Uterus (tissue), 4 donors: Measurements from ENCODE around the gene CDH13. TPM values are rescaled to one million over a fixed set of nuclear protein-coding genes. Genes with fewer than 3 reads are reported as not detected.

ENCODE experiments used
- DNase-seq, 2 donors: peaks; one replicate each; pipeline ENCODE4 v3.0.0-alpha.2; 2019 to 2020
- H3K27ac ChIP-seq, 2 donors: fragments of 200-600 bp; sonication (generic); 1 replicate in 1 of 2; 2 replicates in 1 of 2; pipeline ENCODE4 v1.5.1; 2016 to 2018
- H3K27me3 ChIP-seq, 2 donors: fragments of 200-600 bp; sonication (generic); one replicate each; pipeline ENCODE4 v1.5.1; 2018 to 2019; ENCODE audit warnings: control low read depth in 1 of 2
- H3K36me3 ChIP-seq, 2 donors: fragments of 200-600 bp; sonication (generic); one replicate each; pipeline ENCODE4 v1.5.1; 2019; ENCODE audit warnings: control low read depth in 1 of 2
- H3K4me1 ChIP-seq, 2 donors: fragments of 200-600 bp; sonication (generic); one replicate each; pipeline ENCODE4 v1.5.1; 2018 to 2019; ENCODE audit warnings: control low read depth in 1 of 2
- H3K4me3 ChIP-seq, 2 donors: fragments of 200-600 bp; sonication (generic); 1 replicate in 1 of 2; 2 replicates in 1 of 2; pipeline ENCODE4 v1.5.1; 2018 to 2019; ENCODE audit warnings: mild to moderate bottlenecking in 1 of 2
- H3K9me3 ChIP-seq, 2 donors: fragments of 200-600 bp; sonication (generic); one replicate each; pipeline ENCODE4 v1.5.1; 2019; ENCODE audit warnings: control low read depth in 1 of 2
- POLR2A ChIP-seq, 2 donors: fragments of 450-650 bp; IDR thresholded peaks; one replicate each; pipeline ENCODE4 v1.6.1; 2016; ENCODE audit warnings: antibody characterized with exemption in 2 of 2, mild to moderate bottlenecking in 1 of 2, moderate library complexity in 1 of 2
- intact Hi-C: fragments of 100-400 bp; cut with DNase I; formaldehyde crosslinking; loops from one replicate; pipeline ENCODE4 v1.15.1; 2023; ENCODE audit warnings: low total_unique reads
- total RNA-seq, 4 donors: library from RNA; depleted of rRNA in 3 of 4; stranded (reverse); fragments of >200 nt in 3 of 4; gene quantifications; one replicate each; pipeline versions ENCODE4 v1.1.0 to v1.2.4, GENCODE V29; 2014 to 2023
- TF ChIP-seq, protein P1 (sequence below), 4 experiments: fragments of 200-600 bp in 2 of 4; fragments of 450-650 bp in 2 of 4; sonication (generic) in 2 of 4; IDR thresholded peaks; one replicate each; pipeline ENCODE4 v1.5.1; 2016 to 2019; ENCODE audit warnings: antibody characterized with exemption in 4 of 4, mild to moderate bottlenecking in 2 of 4, moderate library complexity in 1 of 4
- donor health status: DM: yes; HTN: yes; CAD: no.

CDH13 gene
- total RNA-seq, 4 donors from 2014 or later: 49.1 to 99.4 (median 82.7) TPM

GRCh38 chr16:83068686-83069085 is 441.9 kb downstream of the CDH13 start:
- Histone ChIP-seq H3K4me3 (no peak overlapping the region), H3K9me3 (no peaks in the 10 kb centered on the region), H3K4me1 (peaks cover 0 to 9% of the 10 kb centered on the region in 2 donors), H3K27ac (no peak overlapping the region), H3K36me3 (no peaks in the 10 kb centered on the region), H3K27me3 (no peaks in the 10 kb centered on the region)
- DNase-seq: no peak
- TF ChIP-seq, protein P1, sequence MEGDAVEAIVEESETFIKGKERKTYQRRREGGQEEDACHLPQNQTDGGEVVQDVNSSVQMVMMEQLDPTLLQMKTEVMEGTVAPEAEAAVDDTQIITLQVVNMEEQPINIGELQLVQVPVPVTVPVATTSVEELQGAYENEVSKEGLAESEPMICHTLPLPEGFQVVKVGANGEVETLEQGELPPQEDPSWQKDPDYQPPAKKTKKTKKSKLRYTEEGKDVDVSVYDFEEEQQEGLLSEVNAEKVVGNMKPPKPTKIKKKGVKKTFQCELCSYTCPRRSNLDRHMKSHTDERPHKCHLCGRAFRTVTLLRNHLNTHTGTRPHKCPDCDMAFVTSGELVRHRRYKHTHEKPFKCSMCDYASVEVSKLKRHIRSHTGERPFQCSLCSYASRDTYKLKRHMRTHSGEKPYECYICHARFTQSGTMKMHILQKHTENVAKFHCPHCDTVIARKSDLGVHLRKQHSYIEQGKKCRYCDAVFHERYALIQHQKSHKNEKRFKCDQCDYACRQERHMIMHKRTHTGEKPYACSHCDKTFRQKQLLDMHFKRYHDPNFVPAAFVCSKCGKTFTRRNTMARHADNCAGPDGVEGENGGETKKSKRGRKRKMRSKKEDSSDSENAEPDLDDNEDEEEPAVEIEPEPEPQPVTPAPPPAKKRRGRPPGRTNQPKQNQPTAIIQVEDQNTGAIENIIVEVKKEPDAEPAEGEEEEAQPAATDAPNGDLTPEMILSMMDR (IDR thresholded peaks at IDR 0.05): no peak
- no peak for TF ChIP-seq POLR2A (IDR thresholded peaks at IDR 0.05)
- intact Hi-C loops: no loop called here

GRCh38 chr16:83070416-83071209 is 443.8 kb downstream of the CDH13 start:
- Histone ChIP-seq H3K36me3 (no peaks in the 10 kb centered on the region), H3K27me3 (no peaks in the 10 kb centered on the region), H3K4me1 (peaks cover 0 to 9% of the 10 kb centered on the region in 2 donors), H3K9me3 (no peaks in the 10 kb centered on the region), H3K4me3 (no peak overlapping the region), H3K27ac (peak overlapping the region; percentile 40 to 52)
- DNase-seq: peak in 1 of 2 donors; percentile 28
- TF ChIP-seq, protein P1 (IDR thresholded peaks at IDR 0.05): no peak
- no peak for TF ChIP-seq POLR2A (IDR thresholded peaks at IDR 0.05)
- intact Hi-C loops: no loop called here

DNA sequence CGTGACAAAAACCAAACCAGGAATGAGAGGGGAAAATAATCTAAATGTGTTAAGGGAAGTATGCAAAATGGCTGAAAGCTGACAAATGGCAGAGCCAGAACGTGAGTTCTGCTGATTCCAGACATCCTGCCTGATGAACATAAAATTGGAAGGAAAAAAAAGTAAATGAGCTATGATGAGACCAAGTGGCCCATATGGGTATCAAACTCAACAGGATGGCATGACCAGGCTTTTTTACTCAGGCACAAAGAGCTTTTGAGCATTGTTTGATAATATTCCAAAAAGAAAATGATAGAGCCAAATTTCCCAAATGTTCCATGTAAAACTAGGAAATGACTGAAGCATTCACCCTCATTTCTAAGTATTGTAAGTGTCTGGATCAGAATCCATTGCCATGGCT is 449.2 kb downstream of the CDH13 start:
- intact Hi-C loops: no loop called here

GRCh38 chr16:83083361-83083760 is 456.6 kb downstream of the CDH13 start:
- intact Hi-C loops: no loop called here
- no peak overlapping the region for H3K4me3 ChIP-seq
- DNase-seq: no peak

More for the DNA sequence above, 449.2 kb downstream of the CDH13 start:
- DNase-seq: no peak
- TF ChIP-seq, protein P1 (IDR thresholded peaks at IDR 0.05): no peak
- TF ChIP-seq POLR2A (IDR thresholded peaks at IDR 0.05): no peak
- H3K9me3 ChIP-seq: no peaks in the 10 kb centered on the region
- H3K4me3 ChIP-seq: no peak overlapping the region
- H3K27ac ChIP-seq: no peak overlapping the region
- H3K4me1 ChIP-seq: no peaks in the 10 kb centered on the region
- no peaks in the 10 kb centered on the region for H3K27me3 ChIP-seq
- H3K36me3 ChIP-seq: no peaks in the 10 kb centered on the region

GRCh38 chr16:83085660-83086059 is 458.9 kb downstream of the CDH13 start:
- no peak overlapping the region for H3K4me3 ChIP-seq
- H3K4me1 ChIP-seq: no peaks in the 10 kb centered on the region
- H3K27me3 ChIP-seq: no peaks in the 10 kb centered on the region
- intact Hi-C loops: no loop called here
- no peak for TF ChIP-seq POLR2A (IDR thresholded peaks at IDR 0.05)
- TF ChIP-seq, protein P1 (IDR thresholded peaks at IDR 0.05): no peak
- H3K27ac ChIP-seq: no peak overlapping the region
- DNase-seq: no peak
- no peaks in the 10 kb centered on the region for H3K36me3 ChIP-seq
- H3K9me3 ChIP-seq: no peaks in the 10 kb centered on the region

More at GRCh38 chr16:83083361-83083760, 456.6 kb downstream of the CDH13 start:
- H3K27me3 ChIP-seq: no peaks in the 10 kb centered on the region
- H3K4me1 ChIP-seq: no peaks in the 10 kb centered on the region
- no peaks in the 10 kb centered on the region for H3K36me3 ChIP-seq
- H3K9me3 ChIP-seq: no peaks in the 10 kb centered on the region
- TF ChIP-seq, protein P1 (IDR thresholded peaks at IDR 0.05): no peak
- no peak for TF ChIP-seq POLR2A (IDR thresholded peaks at IDR 0.05)
- H3K27ac ChIP-seq: no peak overlapping the region
